Chondrocyte (in vitro differentiated cells): ENCODE measurements around the gene TBX20. TPM values are rescaled to one million over a fixed set of nuclear protein-coding genes. Genes with fewer than 3 reads are reported as not detected.
"Not testable (repeated sequence)": the region's sequence is repeated elsewhere in the genome, so short reads cannot be mapped to it uniquely, and the experiment has no call there.

Experiments
- DNase-seq: peaks from one replicate; pipeline ENCODE4 v3.0.0; 2021; ENCODE audit warnings: mixed read lengths, low spot score
- H3K27ac Mint-ChIP-seq: one replicate; pipeline ENCODE4 v1.8.0; 2021; ENCODE audit warnings: mild to moderate bottlenecking, moderate library complexity, mixed read lengths; ENCODE audit not compliant: unreplicated experiment
- H3K27me3 Mint-ChIP-seq: 2 replicates; pipeline ENCODE4 v1.8.0; 2021; ENCODE audit warnings: low read depth, mixed read lengths
- H3K36me3 Mint-ChIP-seq: 2 replicates; pipeline ENCODE4 v1.8.0; 2021; ENCODE audit warnings: low read depth, mixed read lengths
- H3K4me1 Mint-ChIP-seq: 2 replicates; pipeline ENCODE4 v1.8.0; 2021; ENCODE audit warnings: low read depth, mild to moderate bottlenecking, mixed read lengths
- H3K4me3 Mint-ChIP-seq: one replicate; pipeline ENCODE4 v1.8.0; 2021; ENCODE audit warnings: mild to moderate bottlenecking, moderate library complexity, mixed read lengths; ENCODE audit not compliant: unreplicated experiment
- H3K9me3 Mint-ChIP-seq: 2 replicates; pipeline ENCODE4 v1.8.0; 2021; ENCODE audit warnings: low read depth, mixed read lengths
- total RNA-seq: library from RNA; stranded (reverse); gene quantifications from 3 replicates; pipeline ENCODE4 v1.2.1, GENCODE V29; 2021
- TF ChIP-seq, protein P1 (sequence below): fragments of 200-600 bp; sonication (generic); IDR thresholded peaks from 2 replicates; pipeline ENCODE4 v1.5.0; 2021; ENCODE audit warnings: antibody characterized with exemption, mild to moderate bottlenecking, moderate library complexity

TBX20 gene
- total RNA-seq, 1 donor from 2014 or later: not detected

- H3K4me3 Mint-ChIP-seq: no peak overlapping the region
- peaks cover 2% of the 10 kb centered on the region for H3K4me1 Mint-ChIP-seq
- H3K27me3 Mint-ChIP-seq: peaks cover 72% of the 10 kb centered on the region
- H3K36me3 Mint-ChIP-seq: peaks cover 3% of the 10 kb centered on the region
- no peak for DNase-seq
- H3K9me3 Mint-ChIP-seq: no peaks in the 10 kb centered on the region
- H3K27ac Mint-ChIP-seq: no peak overlapping the region
- TF ChIP-seq, protein P1, sequence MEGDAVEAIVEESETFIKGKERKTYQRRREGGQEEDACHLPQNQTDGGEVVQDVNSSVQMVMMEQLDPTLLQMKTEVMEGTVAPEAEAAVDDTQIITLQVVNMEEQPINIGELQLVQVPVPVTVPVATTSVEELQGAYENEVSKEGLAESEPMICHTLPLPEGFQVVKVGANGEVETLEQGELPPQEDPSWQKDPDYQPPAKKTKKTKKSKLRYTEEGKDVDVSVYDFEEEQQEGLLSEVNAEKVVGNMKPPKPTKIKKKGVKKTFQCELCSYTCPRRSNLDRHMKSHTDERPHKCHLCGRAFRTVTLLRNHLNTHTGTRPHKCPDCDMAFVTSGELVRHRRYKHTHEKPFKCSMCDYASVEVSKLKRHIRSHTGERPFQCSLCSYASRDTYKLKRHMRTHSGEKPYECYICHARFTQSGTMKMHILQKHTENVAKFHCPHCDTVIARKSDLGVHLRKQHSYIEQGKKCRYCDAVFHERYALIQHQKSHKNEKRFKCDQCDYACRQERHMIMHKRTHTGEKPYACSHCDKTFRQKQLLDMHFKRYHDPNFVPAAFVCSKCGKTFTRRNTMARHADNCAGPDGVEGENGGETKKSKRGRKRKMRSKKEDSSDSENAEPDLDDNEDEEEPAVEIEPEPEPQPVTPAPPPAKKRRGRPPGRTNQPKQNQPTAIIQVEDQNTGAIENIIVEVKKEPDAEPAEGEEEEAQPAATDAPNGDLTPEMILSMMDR: no peak
These were observed 7.1 kb downstream of the TBX20 start for GRCh38 chr7:35246819-35247218.

DNA sequence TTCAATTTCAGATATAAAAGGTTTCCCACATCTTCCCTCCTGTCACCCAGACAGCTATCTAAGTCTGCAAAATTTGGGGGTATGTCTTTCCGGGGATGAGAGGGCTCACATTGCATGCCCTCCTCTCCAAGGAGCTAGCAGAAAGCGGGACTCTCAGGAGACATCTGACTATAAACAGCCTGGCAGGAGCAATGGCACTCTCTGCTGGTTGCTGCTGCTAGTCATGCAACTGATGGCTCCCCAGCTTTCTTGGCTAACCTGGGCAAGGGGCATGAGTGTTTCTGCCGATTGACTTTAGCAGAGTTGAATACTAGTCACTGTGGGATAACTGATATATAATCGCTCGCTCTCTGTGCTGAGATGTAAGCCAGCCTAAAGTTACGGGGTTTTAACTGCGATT lies 12.0 kb downstream of the TBX20 start:
- H3K4me3 Mint-ChIP-seq: no peak overlapping the region
- H3K9me3 Mint-ChIP-seq: no peaks in the 10 kb centered on the region
- peaks cover 39% of the 10 kb centered on the region for H3K27me3 Mint-ChIP-seq
- TF ChIP-seq, protein P1: peak; percentile 18
- DNase-seq: no peak
- H3K36me3 Mint-ChIP-seq: no peaks in the 10 kb centered on the region
- H3K4me1 Mint-ChIP-seq: no peaks in the 10 kb centered on the region
- no peak overlapping the region for H3K27ac Mint-ChIP-seq

DNA sequence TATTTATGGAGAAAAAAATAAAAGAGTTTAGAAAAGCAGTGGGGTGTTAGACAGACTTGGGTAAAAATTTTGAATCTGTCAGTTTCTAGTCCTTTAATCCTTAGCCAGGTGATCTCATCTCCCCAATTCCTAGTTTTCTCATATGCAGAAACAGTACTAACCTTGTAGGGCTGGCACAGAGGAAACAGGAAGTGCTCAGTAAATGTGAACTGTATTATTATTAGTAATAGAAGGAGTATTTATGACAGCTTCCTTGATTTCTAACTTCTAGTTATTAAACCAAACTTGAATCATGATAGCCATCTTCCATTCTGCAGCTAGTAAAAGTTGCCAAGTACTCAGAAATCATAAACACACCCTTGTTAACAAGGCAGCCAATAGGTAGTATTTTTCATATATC lies 12.5 kb downstream of the TBX20 start:
- DNase-seq: no peak
- no peak overlapping the region for H3K27ac Mint-ChIP-seq
- no peaks in the 10 kb centered on the region for H3K9me3 Mint-ChIP-seq
- H3K4me1 Mint-ChIP-seq: no peaks in the 10 kb centered on the region
- peaks cover 37% of the 10 kb centered on the region for H3K27me3 Mint-ChIP-seq
- no peak overlapping the region for H3K4me3 Mint-ChIP-seq
- TF ChIP-seq, protein P1: no peak
- no peaks in the 10 kb centered on the region for H3K36me3 Mint-ChIP-seq

DNA sequence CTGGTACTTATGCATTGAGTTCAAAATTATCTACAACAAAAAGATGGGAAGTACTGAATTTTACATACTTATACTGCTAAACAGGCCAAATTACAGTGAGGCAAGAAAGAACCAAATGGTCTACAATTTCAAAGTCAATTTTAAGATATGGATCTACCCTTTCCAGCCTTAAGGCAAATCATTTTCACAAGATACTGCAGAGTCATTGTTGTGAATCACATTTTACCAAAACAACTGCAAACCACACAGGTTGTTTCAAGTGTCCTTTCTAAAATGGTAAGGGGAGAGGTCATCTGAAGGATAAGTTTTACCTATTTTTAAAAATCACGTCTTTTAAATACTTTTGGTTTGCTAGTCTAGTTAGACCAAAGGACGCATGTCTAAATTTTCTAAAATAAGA lies 12.9 kb downstream of the TBX20 start:
- DNase-seq, H3K4me1 Mint-ChIP-seq, H3K9me3 Mint-ChIP-seq, H3K4me3 Mint-ChIP-seq, H3K36me3 Mint-ChIP-seq, H3K27ac Mint-ChIP-seq: not testable (repeated sequence)
- peaks cover 34% of the 10 kb centered on the region for H3K27me3 Mint-ChIP-seq

DNA sequence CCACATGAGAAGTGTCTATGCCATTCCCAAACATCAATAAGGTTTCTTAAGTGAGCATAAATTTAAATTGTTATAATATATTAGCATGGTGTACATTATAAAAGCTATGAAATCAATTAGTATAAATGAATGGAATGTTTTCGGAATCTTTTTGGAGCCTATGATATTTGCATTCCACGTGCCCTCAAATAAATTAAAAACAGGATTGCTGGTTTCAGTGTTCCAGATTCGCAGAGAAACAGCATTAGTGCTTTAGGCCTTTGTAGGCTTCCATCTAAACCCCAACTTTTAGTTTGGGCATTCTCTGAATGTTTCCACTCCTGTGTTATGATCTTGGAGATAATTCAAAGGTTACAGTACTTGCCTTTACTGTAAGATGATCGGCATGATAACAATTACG lies 15.4 kb downstream of the TBX20 start:
- DNase-seq, H3K9me3 Mint-ChIP-seq, H3K27ac Mint-ChIP-seq, H3K4me3 Mint-ChIP-seq, H3K36me3 Mint-ChIP-seq, H3K4me1 Mint-ChIP-seq: not testable (repeated sequence)
- H3K27me3 Mint-ChIP-seq: peaks cover 24% of the 10 kb centered on the region

DNA sequence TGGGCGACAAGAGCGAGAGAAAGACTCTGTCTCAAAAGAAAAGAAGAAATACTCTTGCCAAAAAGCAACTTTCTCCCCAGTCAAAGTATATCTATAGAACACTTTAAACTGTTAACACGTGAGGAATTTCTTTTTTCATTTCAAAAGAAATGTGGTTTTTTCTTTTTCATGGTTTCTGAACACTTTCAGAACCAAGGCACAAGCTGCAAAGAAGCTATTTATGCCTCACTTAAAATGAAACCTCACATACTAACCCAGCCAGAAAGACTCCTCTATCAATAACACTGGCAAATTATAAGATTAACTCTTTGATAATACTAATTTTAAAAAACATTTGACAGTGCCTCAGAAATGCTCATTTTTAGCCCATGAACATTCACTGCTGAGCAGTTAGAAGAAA lies 20.9 kb downstream of the TBX20 start:
- Mint-ChIP-seq H3K36me3 (no peaks in the 10 kb centered on the region), H3K4me1 (no peaks in the 10 kb centered on the region), H3K27ac (no peak overlapping the region), H3K9me3 (no peaks in the 10 kb centered on the region), H3K4me3 (no peak overlapping the region), H3K27me3 (peaks cover 29% of the 10 kb centered on the region)
- no peak for DNase-seq
- TF ChIP-seq, protein P1: no peak

DNA sequence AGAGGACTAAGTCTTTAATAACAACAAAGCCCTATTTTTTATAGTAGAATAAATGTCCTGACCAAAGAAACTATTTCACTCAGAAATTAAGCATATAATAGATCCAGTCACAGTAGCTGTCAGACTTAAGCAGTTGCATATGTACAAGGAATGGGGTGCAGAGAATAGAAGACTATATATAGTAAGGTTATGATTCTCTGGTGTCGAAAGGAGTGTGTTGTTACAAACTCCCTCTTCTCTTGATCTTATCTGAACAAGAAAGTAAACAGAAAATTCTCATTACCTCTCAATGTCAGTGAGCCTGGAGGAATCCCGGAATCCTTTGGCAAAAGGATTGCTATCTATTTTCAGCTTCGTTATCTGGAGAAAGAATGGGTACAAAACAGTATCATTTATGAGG lies 22.7 kb downstream of the TBX20 start:
- peaks cover 28% of the 10 kb centered on the region for H3K27me3 Mint-ChIP-seq
- not testable (repeated sequence) for H3K4me3 Mint-ChIP-seq, H3K36me3 Mint-ChIP-seq, H3K27ac Mint-ChIP-seq, H3K9me3 Mint-ChIP-seq, DNase-seq, H3K4me1 Mint-ChIP-seq

DNA sequence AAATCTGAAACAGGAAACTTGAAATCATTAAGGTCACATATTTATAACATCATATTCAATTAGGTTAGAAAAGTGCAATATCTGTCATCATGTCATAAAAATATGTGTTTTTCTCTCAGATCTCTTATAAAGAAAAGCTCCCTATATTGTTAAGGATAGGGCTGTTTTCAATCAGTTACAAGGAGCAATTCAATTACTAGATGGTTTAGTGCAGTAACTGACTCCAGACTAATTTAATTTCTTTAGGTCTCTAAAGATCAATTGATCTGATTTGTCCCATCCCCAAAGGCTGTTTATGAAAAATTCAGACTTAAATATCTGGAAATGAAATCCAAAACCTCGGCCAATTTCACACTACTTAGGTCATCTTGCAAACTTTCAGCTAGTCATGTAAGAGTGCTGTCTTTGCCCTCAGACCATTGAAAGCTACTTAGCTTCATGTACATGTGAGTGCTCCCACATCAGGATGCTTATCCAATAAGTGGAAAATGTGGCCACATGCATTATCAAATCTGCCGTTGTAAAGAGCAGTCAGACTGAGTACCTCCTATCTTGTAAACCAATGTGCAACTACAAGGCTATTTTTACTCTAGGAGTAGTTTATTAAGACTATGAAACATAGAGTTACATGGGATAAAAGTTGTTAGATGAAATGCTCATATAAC lies 24.7 kb downstream of the TBX20 start:
- not testable (repeated sequence) for DNase-seq, H3K4me1 Mint-ChIP-seq, H3K4me3 Mint-ChIP-seq, H3K27ac Mint-ChIP-seq, H3K36me3 Mint-ChIP-seq, H3K9me3 Mint-ChIP-seq
- H3K27me3 Mint-ChIP-seq: peaks cover 28% of the 10 kb centered on the region

GRCh38 chr7:35228496-35229051 lies 25.3 kb downstream of the TBX20 start:
- DNase-seq, H3K9me3 Mint-ChIP-seq, H3K4me1 Mint-ChIP-seq, H3K36me3 Mint-ChIP-seq, H3K27ac Mint-ChIP-seq, H3K4me3 Mint-ChIP-seq: not testable (repeated sequence)
- peaks cover 28% of the 10 kb centered on the region for H3K27me3 Mint-ChIP-seq
